SHP77 (cell line): ENCODE results near the gene SAMD10.
"Not testable (repeated sequence)": the region's sequence is repeated elsewhere in the genome, so short reads cannot be mapped to it uniquely, and the experiment has no call there.

Experiments used
- DNase-seq, 2 experiments: peaks; one replicate each; lab custom pipeline; 2025; lab: John Stamatoyannopoulos, UW

Gene SAMD10

GRCh38 chr20:64001607-64002011 lies 22.2 kb upstream of the SAMD10 start:
- no peak for DNase-seq

GRCh38 chr20:64000906-64001305 lies 21.5 kb upstream of the SAMD10 start:
- DNase-seq = no peak

GRCh38 chr20:63982937-63983336 lies 3.5 kb upstream of the SAMD10 start:
- DNase-seq = no peak

GRCh38 chr20:63980806-63981728 lies 1.6 kb upstream of the SAMD10 start, which contains the start of gene PRPF6:
TSS of gene PRPF6 (plus strand) at chr20:63981132. CDS start at chr20:63981246, 114 bp downstream.
- peak; percentile 99 to 100 for DNase-seq

- DNase-seq = no peak
Measured at GRCh38 chr20:63980317-63980805, 919 bp upstream of the SAMD10 start.

- DNase-seq = no peak
Measured at GRCh38 chr20:63979229-63979556, 249 bp downstream of the SAMD10 start.

GRCh38 chr20:63978319-63979228 lies 868 bp downstream of the SAMD10 start:
- peak; percentile 94 to 96 for DNase-seq

- DNase-seq = no peak
Measured at GRCh38 chr20:63977739-63978276, 1.6 kb downstream of the SAMD10 start.

GRCh38 chr20:63976980-63977738 lies 2.3 kb downstream of the SAMD10 start:
- no peak for DNase-seq

- DNase-seq = not testable (repeated sequence)
Measured at GRCh38 chr20:63976511-63976910, 2.9 kb downstream of the SAMD10 start.

GRCh38 chr20:63974402-63975200 lies 4.8 kb downstream of the SAMD10 start:
- DNase-seq = peak; percentile 92 to 94

GRCh38 chr20:63973636-63974401 lies 5.6 kb downstream of the SAMD10 start:
- peak; percentile 74 to 89 for DNase-seq

- DNase-seq = no peak
Measured at GRCh38 chr20:63973160-63973479, 6.3 kb downstream of the SAMD10 start.

GRCh38 chr20:63972312-63973159 lies 6.9 kb downstream of the SAMD10 start:
- DNase-seq = no peak

- not testable (repeated sequence) for DNase-seq
Measured at GRCh38 chr20:63971960-63972311, 7.5 kb downstream of the SAMD10 start.

GRCh38 chr20:63970714-63971431 lies 8.6 kb downstream of the SAMD10 start:
- DNase-seq = no peak

GRCh38 chr20:63969838-63970713 lies 9.4 kb downstream of the SAMD10 start, which contains the start of gene ZNF512B:
TSS of gene ZNF512B (minus strand) at chr20:63969930. CDS start at chr20:63967950, 1,980 bp downstream.
- DNase-seq = peak; percentile 64 to 72
